OCI-LY3 (cell line): ENCODE measurements around the gene GALNT16.
"Not testable (repeated sequence)": the region's sequence is repeated elsewhere in the genome, so short reads cannot be mapped to it uniquely, and the experiment has no call there.

Experiments used
- H2AFZ ChIP-seq: fragments of 200-600, 300-600 bp; shearing (Covaris generic); 2 replicates; pipeline ENCODE4 v1.6.0; 2014; ENCODE audit warnings: antibody characterized with exemption, low read depth, low read length
- H3K27ac ChIP-seq: fragments of 200-600, 300-600 bp; sonication (generic); 2 replicates; pipeline ENCODE4 v1.5.1; 2014; ENCODE audit warnings: mild to moderate bottlenecking, low read length, moderate library complexity, mixed read lengths
- H3K27me3 ChIP-seq: fragments of 200-600, 300-600 bp; sonication (generic); 2 replicates; pipeline ENCODE4 v1.6.1; 2014; ENCODE audit warnings: low read depth, low read length, mixed read lengths
- H3K36me3 ChIP-seq: fragments of 200-600, 300-600 bp; sonication (generic); replicated peaks from 2 replicates; pipeline ENCODE3; 2014; ENCODE audit warnings: low read depth, low read length, mixed read lengths
- H3K4me1 ChIP-seq: fragments of 300-600, 200-600 bp; sonication (generic); 2 replicates; pipeline ENCODE4 v1.6.1; 2014; ENCODE audit warnings: low read length, mixed read lengths
- H3K4me2 ChIP-seq: fragments of 200-600, 300-600 bp; sonication (generic); 2 replicates; pipeline ENCODE4 v1.6.1; 2014; ENCODE audit warnings: low read length, mixed read lengths
- H3K4me3 ChIP-seq: fragments of 300-600, 200-600 bp; sonication (generic); 2 replicates; pipeline ENCODE4 v1.5.1; 2014; ENCODE audit warnings: antibody characterized with exemption, mild to moderate bottlenecking, low read length, moderate library complexity
- H3K79me2 ChIP-seq: fragments of 300-600, 200-600 bp; shearing (Covaris generic); 2 replicates; pipeline ENCODE4 v1.6.1; 2014; ENCODE audit warnings: mild to moderate bottlenecking, low read length, mixed read lengths
- H3K9ac ChIP-seq: fragments of 300-600, 200-600 bp; shearing (Covaris generic); 2 replicates; pipeline ENCODE4 v1.6.0; 2014; ENCODE audit warnings: mild to moderate bottlenecking, low read length, moderate library complexity
- H3K9me3 ChIP-seq: fragments of 200-600, 300-600 bp; shearing (Covaris generic); 2 replicates; pipeline ENCODE4 v1.6.1; 2014; ENCODE audit warnings: low read length, mixed read lengths; ENCODE audit not compliant: insufficient read depth
- H4K20me1 ChIP-seq: fragments of 200-600, 300-600 bp; sonication (generic); 2 replicates; pipeline ENCODE4 v1.6.1; 2016; ENCODE audit warnings: low read length, mixed read lengths; ENCODE audit not compliant: insufficient read depth
- EZH2phosphoT487 ChIP-seq: fragments of 200-600 bp; shearing (Covaris generic); IDR thresholded peaks from 2 replicates; pipeline ENCODE4 v1.6.1; 2018; ENCODE audit warnings: antibody characterized with exemption, mixed run types, low read depth
- TF ChIP-seq, protein P1 (sequence below): fragments of 200-600, 300-600 bp; sonication (generic); IDR thresholded peaks from 2 replicates; pipeline ENCODE4 v1.5.1; 2014; ENCODE audit warnings: antibody characterized with exemption, low read length, low read depth

GALNT16 gene

DNA sequence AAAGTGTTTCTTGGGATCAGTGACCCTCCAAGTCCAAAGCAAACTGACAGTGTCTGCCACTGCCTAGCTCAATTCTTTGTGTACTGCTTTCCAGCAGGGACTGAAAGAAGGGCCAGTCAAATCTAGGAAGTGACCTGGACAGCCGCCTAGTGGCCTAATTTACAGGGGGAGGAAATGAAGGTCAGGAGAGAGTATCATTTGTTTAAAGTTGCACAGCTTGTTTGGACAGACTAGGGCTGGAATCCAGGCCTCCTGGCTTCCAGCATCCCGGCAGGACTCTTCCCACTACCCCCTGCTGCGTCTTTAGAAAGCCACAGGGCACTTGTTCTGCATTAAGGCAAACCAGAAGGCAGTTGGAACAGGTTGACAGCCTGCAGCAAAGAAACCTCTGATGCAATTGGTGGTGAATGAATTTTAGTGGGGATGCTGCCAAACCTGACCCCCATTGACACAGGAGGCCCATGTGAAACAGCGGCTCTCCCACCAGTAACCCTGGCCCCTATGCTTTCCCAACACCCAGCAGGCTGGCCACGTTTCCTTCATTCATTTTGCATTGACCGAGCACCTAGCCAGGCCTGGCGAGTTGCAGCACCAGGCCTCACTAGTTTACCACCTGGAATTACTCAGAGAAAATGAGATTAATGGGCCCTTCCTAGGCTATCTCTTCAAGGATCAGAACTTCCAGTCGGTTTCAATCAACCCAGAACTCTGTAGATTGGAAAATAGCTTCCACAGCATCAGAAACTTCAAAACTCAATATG lies 28.2 kb downstream of the GALNT16 start:
- Histone ChIP-seq H3K79me2 (no peaks in the 10 kb centered on the region), H2AFZ (no peak overlapping the region), H3K4me3 (no peak overlapping the region), H3K4me1 (0 out of 2 replicates have a peak, but pooled peaks cover 2% of the 10 kb centered on the region), H3K27me3 (no peaks in the 10 kb centered on the region; the same call in 1 of the 2 replicates), H3K36me3 (no peaks in the 10 kb centered on the region), H3K4me2 (no peak overlapping the region), H3K9me3 (no peaks in the 10 kb centered on the region), H3K9ac (no peak overlapping the region), H3K27ac (no peak overlapping the region), H4K20me1 (no peaks in the 10 kb centered on the region)
- no peak for TF ChIP-seq EZH2phosphoT487
- TF ChIP-seq, protein P1, sequence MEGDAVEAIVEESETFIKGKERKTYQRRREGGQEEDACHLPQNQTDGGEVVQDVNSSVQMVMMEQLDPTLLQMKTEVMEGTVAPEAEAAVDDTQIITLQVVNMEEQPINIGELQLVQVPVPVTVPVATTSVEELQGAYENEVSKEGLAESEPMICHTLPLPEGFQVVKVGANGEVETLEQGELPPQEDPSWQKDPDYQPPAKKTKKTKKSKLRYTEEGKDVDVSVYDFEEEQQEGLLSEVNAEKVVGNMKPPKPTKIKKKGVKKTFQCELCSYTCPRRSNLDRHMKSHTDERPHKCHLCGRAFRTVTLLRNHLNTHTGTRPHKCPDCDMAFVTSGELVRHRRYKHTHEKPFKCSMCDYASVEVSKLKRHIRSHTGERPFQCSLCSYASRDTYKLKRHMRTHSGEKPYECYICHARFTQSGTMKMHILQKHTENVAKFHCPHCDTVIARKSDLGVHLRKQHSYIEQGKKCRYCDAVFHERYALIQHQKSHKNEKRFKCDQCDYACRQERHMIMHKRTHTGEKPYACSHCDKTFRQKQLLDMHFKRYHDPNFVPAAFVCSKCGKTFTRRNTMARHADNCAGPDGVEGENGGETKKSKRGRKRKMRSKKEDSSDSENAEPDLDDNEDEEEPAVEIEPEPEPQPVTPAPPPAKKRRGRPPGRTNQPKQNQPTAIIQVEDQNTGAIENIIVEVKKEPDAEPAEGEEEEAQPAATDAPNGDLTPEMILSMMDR = peak; percentile 34

DNA sequence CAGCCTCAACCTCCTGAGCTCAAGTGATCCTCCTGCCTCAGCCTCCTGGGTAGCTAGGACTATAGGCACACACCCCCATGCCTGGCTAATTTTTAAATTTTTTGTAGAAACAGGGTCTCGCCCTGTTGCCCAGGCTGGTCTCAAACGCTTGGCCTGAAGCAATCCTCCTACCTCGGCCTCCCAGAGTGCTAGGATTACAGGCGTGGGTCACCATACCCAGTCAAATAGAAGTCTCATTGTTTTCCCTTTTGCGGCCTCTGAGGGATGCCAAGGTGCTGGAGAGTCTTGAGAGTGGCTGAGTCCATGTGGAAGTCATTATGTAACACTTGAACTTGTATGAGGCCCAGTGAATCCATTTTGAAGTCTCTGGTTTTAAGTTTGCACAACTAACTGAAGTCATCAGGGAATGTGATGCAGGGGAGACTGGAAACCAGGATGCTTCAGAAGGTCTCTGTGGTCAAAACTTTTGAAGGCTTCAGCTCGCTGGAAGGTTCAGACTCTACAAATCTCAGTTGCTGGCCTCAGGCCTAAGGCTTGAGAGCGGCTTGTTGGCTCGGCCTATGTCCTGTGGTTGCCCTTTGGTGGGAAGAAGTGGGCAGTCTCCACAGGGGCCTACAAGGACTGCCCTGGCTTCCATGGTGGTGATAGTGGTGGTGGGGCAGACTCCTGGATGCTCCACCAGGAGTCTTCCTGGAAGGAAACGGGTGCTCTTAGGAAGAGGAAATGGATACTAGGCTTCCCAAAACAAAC lies 29.2 kb downstream of the GALNT16 start:
- Histone ChIP-seq H4K20me1 (no peaks in the 10 kb centered on the region), H3K36me3 (no peaks in the 10 kb centered on the region), H3K79me2 (no peaks in the 10 kb centered on the region), H2AFZ (no peak overlapping the region), H3K4me1 (0 out of 2 replicates have a peak, but pooled peaks cover 2% of the 10 kb centered on the region), H3K4me2 (no peak overlapping the region), H3K9ac (no peak overlapping the region), H3K27me3 (no peaks in the 10 kb centered on the region; the same call in 1 of the 2 replicates), H3K9me3 (no peaks in the 10 kb centered on the region), H3K4me3 (no peak overlapping the region), H3K27ac (no peak overlapping the region)
- TF ChIP-seq EZH2phosphoT487 = no peak
- TF ChIP-seq, protein P1 = no peak

GRCh38 chr14:69289811-69290520 lies 30.0 kb downstream of the GALNT16 start:
- Histone ChIP-seq H4K20me1 (no peaks in the 10 kb centered on the region), H2AFZ (no peak overlapping the region), H3K4me2 (no peak overlapping the region), H3K79me2 (no peaks in the 10 kb centered on the region), H3K9ac (no peak overlapping the region), H3K4me1 (0 out of 2 replicates have a peak, but pooled peaks cover 2% of the 10 kb centered on the region), H3K36me3 (no peaks in the 10 kb centered on the region), H3K4me3 (no peak overlapping the region), H3K27ac (no peak overlapping the region), H3K27me3 (no peaks in the 10 kb centered on the region; the same call in 1 of the 2 replicates), H3K9me3 (no peaks in the 10 kb centered on the region)
- TF ChIP-seq, protein P1 = no peak
- TF ChIP-seq EZH2phosphoT487 = no peak

DNA sequence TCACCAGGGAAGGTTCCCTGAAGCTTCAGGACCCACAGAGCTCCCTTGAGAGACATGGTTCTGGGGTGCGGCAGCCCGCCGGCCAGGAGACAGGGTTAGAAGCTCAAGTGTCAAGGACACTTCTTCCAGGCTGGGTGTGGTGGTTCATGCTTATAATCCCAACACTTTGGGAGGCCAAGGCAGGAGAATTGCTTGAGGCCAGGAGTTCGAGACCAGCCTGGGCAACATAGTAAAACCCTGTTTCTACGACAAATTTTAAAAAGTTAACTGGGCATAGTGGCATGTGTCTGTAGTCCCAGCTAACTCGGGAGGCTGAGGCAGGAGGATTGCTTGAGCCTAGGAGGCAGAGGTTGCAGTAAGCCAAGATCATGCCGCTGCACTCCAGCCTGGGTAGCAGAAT lies 30.9 kb downstream of the GALNT16 start:
- H3K27me3 ChIP-seq, H3K36me3 ChIP-seq, H3K9ac ChIP-seq, H2AFZ ChIP-seq, H3K79me2 ChIP-seq, H3K4me3 ChIP-seq, H3K9me3 ChIP-seq, H3K4me1 ChIP-seq, H4K20me1 ChIP-seq, H3K4me2 ChIP-seq, H3K27ac ChIP-seq: not testable (repeated sequence)
